HG03097 (cell line): ENCODE measurements around the gene EOGT.

Source experiments
- ATAC-seq: cut with Tn5 transposase; IDR thresholded peaks from one replicate; pipeline ENCODE4 v1.9.1; 2021; ENCODE audit not compliant: unreplicated experiment, low FRiP score

EOGT gene

GRCh38 chr3:68963891-68964290 lies 49.6 kb downstream of the EOGT start:
- no peak for ATAC-seq

DNA sequence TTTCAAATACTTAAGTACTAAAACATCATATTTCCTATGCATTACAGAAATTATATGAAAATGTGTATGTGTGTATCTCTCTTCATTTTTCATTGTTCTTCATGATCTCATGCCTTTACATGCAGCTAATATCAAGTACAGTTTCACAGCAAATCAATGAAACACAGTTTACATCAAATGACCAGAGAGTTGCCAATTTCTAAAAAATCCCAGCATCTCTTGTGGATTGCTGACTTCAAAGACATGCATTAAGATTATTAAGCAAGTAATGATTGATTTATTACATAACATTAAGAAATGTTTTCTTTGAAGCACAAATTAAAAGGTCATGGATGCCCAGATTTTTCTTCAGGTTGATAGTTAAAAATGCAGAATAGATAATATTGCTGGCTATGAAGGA lies 50.1 kb downstream of the EOGT start:
- ATAC-seq = no peak

- ATAC-seq = no peak
These were observed 54.6 kb downstream of the EOGT start for GRCh38 chr3:68958932-68959331.

GRCh38 chr3:68957895-68958294 lies 55.6 kb downstream of the EOGT start:
- no peak for ATAC-seq

DNA sequence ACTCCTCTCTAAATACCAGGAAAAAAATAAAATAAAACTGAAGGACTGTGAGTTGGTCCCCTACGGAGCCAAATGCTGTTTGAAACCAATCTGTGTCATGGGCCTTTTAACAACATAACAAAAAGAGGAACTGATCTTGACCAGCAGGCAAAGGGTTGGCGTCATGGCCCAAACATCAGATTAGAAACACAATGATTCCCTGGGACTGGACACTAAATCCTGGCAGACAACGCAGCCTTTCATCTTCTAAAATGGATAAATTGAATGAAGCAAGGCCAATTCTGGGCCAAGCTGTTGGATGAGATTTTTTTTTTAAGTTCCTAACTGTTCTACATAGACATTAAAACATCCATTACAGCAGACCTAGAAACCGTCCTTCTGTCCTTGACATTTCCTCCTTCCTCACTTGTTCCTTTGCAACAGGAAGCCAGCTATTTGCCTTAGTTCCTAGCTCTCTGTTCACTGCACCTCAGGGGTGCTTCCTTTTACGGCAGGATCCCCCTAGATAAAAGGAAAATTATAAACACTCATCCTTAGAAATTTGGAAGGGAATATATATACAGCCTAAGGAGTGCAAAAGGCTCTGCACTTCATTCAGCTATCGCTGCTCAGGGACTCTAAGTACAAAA lies 59.6 kb downstream of the EOGT start:
- ATAC-seq = no peak

DNA sequence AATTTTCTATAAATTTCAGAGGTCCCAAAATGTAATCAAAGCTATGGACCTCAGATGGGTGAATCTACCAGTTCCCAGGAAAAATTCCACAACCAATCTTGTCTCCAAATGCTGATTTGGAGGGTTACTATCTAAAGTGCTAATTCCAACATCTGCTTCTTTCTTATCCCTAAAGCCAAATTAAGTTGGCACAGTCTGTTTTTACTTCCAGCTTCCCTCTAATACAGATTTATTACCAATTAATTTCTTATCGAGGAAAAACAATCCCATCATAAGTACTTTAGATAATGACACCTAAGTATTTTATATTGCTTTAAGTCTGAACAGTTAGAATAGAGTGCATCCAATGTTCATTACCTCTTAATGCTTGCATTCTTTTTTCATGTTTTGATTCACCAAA lies 68.3 kb downstream of the EOGT start:
- no peak for ATAC-seq

- no peak for ATAC-seq
These were observed 69.6 kb downstream of the EOGT start for GRCh38 chr3:68943753-68944500.

DNA sequence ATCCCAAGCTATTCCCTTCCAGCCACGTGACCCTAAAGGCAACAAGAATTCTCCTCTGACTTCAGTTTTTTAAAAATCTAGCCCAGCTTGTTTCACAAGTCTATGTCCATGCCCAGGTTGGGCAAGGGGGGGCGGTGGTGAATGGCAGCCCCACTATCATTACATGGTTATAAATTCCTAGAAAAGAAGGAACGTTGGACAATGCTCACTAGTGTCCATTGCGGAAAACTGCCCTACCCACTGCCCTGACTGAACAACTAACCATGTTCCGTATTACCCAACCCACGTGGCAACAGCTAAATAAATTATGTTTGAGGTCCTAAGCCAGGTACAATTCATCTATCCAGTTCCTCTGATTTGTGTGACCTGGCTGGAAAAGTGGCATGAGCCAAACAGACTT lies 72.4 kb downstream of the EOGT start:
- no peak for ATAC-seq

DNA sequence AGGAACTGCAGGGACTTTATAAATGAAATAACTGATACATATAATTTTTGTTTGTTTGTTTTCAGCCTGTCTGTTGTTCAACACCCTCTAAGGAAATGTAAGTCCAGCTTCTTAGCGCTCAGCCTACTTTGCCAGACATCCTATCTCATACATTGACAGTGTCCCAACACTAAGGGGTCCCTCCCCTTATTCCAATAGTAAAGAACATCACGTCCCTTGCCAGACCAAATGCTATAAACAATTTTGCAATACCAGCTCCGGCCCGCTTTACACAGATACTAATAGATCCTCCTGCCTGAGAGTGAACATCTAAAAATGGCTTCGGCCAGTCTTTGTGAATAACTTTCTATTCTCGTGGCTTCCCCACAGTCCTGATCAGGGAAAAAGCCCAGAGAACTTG lies 76.6 kb downstream of the EOGT start:
- no peak for ATAC-seq

DNA sequence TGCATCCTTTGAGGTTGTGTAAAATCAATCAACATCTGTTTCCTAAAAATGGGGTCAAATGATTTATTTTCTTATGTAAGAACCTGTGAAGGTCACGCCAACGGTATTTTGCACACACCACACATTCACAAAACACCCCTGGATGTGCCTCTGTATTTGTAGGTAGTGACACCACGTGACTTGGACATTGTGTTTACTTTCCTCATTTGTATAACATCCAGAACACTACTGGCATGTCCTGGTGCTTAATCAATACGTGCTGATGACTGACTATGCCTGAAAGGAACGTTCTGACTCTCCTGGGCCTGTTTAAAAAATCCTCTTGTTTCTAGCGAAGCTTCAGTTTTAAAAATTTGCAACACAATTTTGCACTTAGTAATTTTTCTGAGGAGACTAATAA lies 77.7 kb downstream of the EOGT start:
- ATAC-seq = no peak

DNA sequence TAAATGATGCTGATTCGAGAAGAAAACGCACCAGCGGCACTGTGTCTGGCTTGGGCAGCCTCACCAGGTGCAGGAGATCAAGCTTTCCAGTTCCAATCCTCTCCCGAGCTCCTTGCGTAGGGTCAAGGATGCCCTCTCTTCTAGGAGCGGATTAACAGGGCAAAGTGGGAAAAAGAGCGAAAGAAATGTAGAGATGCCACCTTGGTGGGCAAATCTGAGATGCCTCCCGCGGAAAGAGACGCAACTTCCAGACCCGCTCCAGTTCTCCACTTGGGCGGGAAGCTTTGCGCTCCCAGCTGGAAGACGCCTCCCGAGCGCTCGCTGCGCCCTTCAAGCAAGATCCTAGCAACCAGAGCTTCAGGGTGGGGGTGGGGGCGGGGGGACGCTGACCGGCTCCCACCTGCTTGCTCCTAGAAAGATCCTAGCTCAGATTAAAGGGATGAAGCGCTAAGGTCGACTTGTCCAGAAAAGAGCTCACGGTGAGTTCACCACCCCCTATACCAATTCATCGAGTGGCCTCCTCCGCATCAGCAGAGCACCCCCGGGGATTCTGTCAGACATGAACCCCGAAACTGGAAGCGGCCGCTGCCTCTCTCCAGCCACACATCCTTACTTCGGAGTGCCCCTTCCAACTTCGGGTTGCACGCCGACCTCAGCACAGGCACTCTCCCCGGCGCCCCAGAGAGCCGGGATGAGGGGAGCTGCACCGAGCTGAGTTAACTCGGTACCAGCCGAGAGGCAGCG lies 81.9 kb downstream of the EOGT start:
- no peak for ATAC-seq
